Measurements from ENCODE around the gene VSIG4.

VSIG4 gene

GRCh38 chrX:66023385-66024091 is 16.3 kb downstream of the VSIG4 start:
- DNase-seq = no peak

GRCh38 chrX:66022632-66023384 is 17.1 kb downstream of the VSIG4 start:
- no peak for DNase-seq

DNA sequence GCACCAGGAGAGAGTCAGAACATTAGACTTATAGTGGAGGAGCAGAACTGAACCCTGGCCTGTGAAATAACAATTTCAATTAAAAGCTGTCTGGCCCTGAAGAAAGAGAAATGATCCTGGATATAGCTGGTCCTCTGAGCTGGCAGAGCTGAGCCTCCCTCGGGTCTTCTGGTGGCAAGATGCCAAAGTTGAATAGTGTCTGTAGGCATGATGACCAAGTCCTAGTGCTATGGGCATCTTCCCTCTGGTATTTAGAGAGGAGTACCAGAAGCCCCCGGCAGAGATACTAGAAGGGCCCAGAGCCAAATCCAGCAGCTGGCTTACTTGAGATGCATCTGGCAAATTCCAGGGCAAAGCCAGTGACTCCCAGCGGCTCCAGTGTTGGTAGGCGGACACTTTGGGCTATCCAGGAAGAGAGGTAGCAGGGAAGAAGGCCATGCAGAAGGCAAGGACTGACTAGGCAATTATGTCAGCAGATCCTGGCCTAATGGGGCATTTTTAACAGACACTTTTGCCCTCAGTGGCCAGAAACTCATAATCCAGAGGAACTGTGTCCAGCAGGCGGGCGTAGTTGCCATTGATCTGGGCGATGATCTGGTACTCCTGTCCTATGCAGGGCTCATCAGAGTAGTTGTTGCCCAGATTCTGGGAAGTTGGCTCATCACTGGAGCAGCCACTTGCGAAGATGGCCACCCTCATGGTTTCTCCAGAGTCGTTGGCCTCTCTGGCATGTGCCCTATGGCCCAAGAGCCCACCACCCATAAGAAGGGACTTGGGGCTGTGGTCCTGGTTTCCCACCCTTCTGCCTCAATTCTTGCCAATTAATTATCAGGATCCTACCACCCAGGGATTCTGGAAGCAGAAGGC is 17.9 kb downstream of the VSIG4 start:
- DNase-seq = no peak

DNA sequence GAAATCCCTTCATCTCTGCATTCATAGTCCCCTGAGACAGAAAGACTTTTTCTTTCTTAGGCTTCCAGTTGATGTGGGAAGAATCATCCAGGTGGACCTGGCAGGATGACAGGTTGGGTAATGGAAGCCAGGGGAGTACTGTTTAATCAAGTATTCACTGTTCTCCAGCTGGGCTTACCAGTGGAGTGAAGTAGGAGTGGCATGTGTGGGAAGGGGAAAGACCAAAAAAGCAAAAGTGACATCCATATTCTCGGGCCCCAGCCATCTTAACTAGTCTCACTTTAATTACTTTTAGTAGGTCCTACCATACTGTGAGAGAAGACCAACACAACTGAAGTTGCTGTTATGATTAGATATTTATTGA is 18.5 kb downstream of the VSIG4 start:
- no peak for DNase-seq

DNA sequence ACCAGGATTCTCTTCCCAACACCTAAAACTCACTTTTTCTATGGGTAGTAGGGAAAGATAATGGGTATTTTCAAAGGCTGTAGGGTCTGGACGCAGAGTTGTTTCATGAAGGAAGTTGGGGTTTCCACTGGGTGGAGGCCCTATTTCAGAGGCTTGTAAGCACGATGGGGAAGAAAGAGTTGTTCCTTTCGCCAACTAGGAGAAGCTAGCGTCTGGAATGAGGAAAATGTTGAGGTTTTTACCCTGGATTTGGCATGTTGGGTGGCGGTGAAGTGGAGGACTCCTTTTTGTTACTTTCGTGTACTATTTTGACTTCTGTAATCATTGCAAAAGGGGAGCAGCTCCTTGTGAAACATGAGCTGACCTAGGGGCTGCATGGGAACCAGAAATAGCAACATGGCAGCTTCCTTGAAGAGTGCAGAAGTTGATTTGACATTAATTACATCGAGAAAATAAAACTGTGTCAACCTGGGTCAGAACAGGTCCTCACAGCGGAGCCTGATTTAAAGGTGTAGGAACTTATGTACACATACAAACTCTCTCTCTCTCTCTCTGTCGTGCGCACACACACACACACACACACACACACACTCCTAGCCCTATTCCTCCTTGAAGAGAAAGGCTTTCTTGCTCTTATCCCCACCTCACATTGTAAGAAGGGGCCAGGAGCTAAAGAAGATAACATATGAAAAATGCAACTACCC is 19.1 kb downstream of the VSIG4 start:
- DNase-seq = no peak

- no peak for DNase-seq
These were observed 19.9 kb downstream of the VSIG4 start for GRCh38 chrX:66019974-66020373.

GRCh38 chrX:66019310-66019652 is 20.6 kb downstream of the VSIG4 start:
- no peak for DNase-seq

DNA sequence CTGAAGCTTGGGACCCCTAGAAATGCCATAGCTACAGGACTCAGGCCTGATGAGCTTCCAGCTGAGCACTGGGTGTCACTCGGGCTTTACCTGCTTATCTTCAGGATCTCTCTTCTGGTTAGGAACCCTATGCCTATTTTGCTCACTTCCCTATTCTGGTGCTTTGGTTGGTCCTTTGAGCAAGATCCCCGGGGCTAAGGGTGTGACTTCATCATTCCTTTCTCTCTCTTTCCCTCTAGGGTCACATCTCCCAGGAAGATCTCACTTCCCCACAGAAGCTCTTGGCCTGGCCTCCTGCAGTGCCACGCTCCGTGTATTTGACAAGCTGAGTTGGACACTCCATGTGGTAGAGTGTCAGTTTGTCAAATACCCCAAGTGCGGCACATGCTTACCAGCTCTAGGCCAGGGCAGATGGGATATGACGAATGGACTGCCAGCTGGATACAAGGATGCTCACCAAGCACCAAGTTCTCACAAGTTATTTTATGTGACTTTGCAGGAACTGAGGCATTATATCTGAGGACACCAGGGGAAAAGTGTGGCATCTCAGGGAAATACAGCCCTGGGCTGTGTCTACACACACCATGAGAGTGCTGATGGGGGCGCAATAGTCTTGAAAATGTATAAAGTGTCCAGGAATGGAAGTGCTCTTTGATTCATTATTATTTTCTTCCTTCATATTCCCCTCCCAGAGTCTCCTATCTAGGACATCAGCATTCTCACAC is 21.1 kb downstream of the VSIG4 start:
- DNase-seq = no peak

DNA sequence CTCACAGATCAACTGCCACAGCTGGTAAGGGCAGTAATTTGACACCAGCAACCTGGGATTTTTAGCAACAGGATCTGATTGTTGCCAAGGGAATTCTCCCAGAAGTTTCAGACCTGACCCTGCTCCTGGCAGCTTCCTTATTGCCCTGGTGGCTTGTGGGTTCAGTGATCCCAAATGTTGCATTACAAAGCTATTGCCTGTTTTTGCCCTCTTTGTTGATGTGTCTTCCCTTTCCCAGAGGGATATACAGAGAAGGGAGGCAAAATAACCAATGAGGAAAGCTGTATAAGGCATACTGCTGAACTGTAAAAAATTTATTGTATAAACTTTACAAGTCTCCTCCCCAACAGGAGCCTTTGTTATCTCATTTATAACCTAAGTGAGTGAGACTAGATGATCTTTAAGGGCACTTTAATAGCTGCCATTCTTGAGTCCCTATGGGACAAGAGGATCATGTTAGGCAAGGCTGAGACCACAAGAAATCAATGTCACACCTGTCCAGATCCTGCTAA is 22.2 kb downstream of the VSIG4 start:
- DNase-seq = no peak

- peak; percentile 26 for DNase-seq
These were observed 22.8 kb downstream of the VSIG4 start for GRCh38 chrX:66016905-66017658.

GRCh38 chrX:66015900-66016689 is 23.8 kb downstream of the VSIG4 start:
- no peak for DNase-seq

DNA sequence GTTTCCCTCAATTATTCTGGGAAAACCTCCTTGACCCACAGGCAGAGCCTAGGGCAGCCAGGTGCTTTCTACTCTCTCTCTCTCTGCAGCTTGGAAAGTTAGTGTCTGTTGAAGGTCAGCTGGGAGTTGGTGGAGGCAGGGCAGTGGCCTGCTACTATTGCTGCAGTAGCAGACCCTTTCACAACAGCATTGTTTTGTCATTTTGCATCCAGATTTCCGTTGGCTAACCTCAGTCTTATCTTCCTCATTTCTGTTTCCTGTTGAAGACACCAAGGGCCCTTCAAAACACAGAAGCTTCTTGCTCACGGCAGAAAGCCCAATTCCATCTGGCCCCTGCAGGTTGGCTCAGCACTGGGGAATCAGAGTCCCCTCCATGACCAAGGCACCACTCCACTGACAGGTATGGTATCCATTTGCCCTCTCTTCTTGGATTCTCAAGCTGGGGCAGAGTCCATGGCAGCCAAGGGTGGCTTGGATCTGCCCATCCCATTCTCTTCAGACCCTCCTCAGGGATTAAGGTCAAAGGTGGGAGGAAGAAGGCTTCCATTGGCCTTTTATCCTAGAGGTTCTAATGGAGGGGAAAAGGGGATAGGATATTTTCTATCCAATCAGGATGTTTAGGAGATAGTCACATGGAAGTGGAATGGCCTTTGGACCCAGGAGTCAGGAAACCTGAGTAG is 24.6 kb downstream of the VSIG4 start:
- peak; percentile 58 for DNase-seq

- DNase-seq = no peak
These were observed 25.3 kb downstream of the VSIG4 start for GRCh38 chrX:66014556-66014955.

DNA sequence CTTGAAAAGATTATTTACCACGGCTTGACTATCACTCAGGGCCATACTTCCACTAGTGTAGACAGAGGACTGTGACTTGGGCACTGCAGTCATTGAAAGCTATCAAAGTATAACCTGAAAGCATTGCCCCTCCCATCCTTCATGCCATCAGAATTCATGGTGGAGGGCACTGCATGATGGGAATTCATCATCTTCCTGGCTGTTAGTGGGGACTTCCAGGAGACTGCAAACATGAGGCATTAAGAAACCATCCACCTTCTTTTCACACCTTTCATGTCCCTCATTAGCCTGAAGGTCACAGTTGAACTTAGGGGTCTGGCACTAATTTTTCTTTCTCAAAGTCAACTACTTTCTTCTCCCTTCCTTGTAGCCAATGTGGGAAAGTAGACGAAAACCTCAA is 25.8 kb downstream of the VSIG4 start:
- no peak for DNase-seq

- DNase-seq = no peak
These were observed 26.6 kb downstream of the VSIG4 start for GRCh38 chrX:66013194-66013816.

DNA sequence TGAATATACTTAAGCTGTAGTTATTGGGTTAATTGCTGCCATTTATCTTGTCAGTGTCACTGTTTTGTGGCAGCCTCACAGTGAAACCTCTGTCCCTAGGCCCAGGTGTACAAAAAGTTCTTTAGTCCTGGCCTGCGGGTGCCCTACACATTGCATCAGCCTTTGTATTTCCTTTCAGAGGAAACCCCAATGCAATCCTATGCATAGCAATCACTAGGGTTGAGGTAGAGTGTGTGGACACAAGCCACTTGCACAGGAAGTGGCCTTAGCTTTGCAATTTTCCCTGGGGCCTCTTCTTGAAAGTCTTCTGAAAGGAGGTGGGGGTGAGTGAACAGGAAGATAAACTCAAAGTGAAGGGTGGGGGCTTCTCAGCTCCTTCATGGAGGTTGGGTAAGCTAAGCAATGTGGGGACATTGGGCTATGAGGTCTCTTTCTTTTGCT is 27.8 kb downstream of the VSIG4 start:
- DNase-seq = peak; percentile 54

DNA sequence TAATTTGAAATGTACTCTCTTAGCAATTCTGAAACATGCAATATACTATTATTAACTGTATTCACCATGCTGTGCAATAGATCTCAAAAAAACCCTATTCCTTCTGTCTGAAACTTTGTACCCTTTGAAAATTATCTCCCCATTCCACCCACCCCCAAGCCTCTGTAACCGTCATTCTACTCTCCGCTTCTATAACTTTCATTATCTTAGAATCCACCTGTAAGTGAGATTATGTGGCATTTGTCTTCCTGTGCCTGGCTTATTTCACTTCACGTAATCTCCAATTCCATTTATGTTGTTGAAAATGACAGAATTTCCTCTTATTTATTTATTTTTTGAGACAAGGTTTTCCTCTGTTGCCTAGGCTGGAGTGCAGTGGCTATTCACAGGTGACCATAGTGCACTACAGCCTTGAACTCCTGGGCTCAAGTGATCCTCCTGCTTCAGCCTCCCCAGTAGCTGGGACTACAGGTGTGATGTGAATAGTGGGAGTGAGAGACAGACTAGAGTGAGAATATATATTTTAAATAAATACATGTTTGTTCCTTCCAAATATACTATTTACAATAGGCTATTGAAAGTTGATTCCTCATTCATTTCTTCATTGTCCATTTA is 30.5 kb downstream of the VSIG4 start:
- DNase-seq = no peak

DNA sequence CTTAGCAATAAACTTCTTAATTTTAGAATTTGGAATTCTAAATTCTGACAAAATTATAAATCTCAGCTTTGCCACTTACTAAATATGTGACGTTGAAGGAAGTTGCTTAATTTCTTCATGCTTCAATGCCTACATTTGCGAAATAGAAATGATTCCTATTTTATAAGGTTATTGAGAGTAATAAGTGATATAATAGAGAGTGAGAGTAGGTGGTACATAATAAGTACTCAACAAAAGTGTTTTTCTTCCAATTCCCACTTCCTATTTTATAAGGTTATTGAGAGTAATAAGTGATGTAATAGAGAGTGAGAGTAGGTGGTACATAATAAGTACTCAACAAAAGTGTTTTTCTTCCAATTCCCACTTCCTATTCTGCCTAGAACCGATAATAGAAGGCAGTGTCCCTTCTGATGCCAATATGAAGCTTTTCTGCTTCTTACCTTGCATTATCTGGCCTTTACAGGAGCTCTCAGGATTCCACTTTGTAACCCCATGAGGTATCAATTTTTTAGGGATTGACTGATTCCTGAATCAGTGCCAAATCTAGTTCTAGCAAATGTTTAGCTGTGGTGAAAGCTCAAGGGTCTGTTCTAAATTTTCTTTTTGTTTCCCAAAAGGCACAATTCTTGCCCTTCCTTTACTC is 31.4 kb downstream of the VSIG4 start:
- DNase-seq = no peak
